Osteoblast (primary cell): Measurements from ENCODE around the gene TMPRSS9. TPM values are rescaled to one million over a fixed set of nuclear protein-coding genes. Genes with fewer than 3 reads are reported as not detected.
A peak's percentile ranks its signal among the peaks of the same experiment; 100 is the strongest.

ENCODE experiments used
- DNase-seq: peaks from one replicate; pipeline ENCODE4 v3.0.0; 2011; ENCODE audit warnings: low spot score, mixed read lengths; ENCODE audit not compliant: insufficient read length; ENCODE audit errors: missing footprints
- H2AFZ ChIP-seq: 2 replicates; pipeline ENCODE4 v1.6.0; 2011; ENCODE audit warnings: mild to moderate bottlenecking, low read length
- H3K27ac ChIP-seq: 2 replicates; pipeline ENCODE4 v1.5.1; 2011; ENCODE audit warnings: mild to moderate bottlenecking, low read depth, low read length, moderate library complexity
- H3K27me3 ChIP-seq: 2 replicates; pipeline ENCODE4 v1.6.0; 2012; ENCODE audit warnings: mild to moderate bottlenecking, control low read depth, inconsistent platforms, low read length, moderate library complexity; ENCODE audit not compliant: insufficient read depth
- H3K36me3 ChIP-seq: 2 replicates; pipeline ENCODE4 v1.5.1; 2011; ENCODE audit warnings: mild to moderate bottlenecking, low read length, control low read depth, moderate library complexity; ENCODE audit not compliant: insufficient read depth
- H3K4me1 ChIP-seq: 2 replicates; pipeline ENCODE4 v1.5.1; 2011; ENCODE audit warnings: mild to moderate bottlenecking, low read length, control low read depth, moderate library complexity; ENCODE audit not compliant: insufficient read depth
- H3K4me2 ChIP-seq: 2 replicates; pipeline ENCODE4 v1.6.0; 2011; ENCODE audit warnings: mild to moderate bottlenecking, low read length; ENCODE audit not compliant: insufficient read depth
- H3K4me3 ChIP-seq: fragments of 200-600 bp; sonication (generic); 3 replicates; pipeline ENCODE4 v1.5.1; 2012; ENCODE audit warnings: mild to moderate bottlenecking, low read length, inconsistent platforms; ENCODE audit not compliant: insufficient read depth
- H3K79me2 ChIP-seq: 2 replicates; pipeline ENCODE4 v1.6.0; 2012; ENCODE audit warnings: mild to moderate bottlenecking, low read length, control low read depth, inconsistent platforms; ENCODE audit not compliant: insufficient read depth
- H3K9me3 ChIP-seq: 2 replicates; pipeline ENCODE4 v1.5.1; 2011; ENCODE audit warnings: low read depth, low read length, control low read depth
- H4K20me1 ChIP-seq: 2 replicates; pipeline ENCODE4 v1.6.0; 2012; ENCODE audit warnings: mild to moderate bottlenecking, low read length, control low read depth; ENCODE audit not compliant: insufficient read depth
- CTCF ChIP-seq: IDR thresholded peaks from 2 replicates; pipeline ENCODE4 v1.5.1; 2011; ENCODE audit warnings: mild to moderate bottlenecking, low read depth, low read length, moderate library complexity; ENCODE audit errors: extremely low read depth
- total RNA-seq: library from RNA; depleted of rRNA; stranded (reverse); fragments of >200 nt; gene quantifications from 2 replicates; pipeline ENCODE4 v1.2.3, GENCODE V29; 2012

Gene TMPRSS9
- total RNA-seq, 1 donor = 1.1 TPM

DNA sequence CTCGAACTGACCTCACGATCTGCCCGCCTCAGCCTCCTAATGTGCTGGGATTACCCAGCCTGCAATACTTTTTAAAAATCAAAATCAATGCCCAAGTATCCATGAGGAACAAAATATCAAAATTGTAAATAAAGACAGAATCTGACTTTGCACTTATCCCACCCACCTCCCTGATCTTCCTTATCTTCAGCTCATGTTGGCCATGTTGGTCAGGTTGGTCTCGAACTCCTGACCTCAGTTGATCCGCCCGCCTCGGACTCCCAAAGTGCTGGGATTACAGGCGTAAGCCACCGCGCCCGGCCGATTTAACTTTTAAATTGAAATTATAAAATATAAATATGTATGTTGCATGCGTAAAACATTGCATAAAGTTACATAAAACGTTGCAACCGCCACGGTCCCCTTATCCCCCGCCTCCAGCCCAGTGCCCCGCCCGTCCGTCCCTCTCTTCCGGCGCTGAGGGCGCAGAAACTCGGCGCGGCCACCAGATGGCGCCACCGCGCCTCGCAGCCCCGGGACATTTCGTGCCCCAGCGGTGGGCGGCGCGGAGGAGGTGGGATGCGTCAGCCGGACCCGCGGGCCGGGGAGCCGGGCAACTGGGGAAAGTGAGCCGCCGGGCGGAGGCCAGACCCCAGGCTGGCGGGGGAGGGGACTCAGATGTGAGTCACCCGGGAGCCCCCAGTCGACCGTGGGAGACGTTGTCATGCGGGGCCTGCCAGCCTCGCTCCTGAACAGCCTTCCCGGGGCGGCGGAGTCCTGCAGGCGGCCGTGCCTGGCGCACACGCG lies 114.4 kb downstream of the TMPRSS9 start:
- TF ChIP-seq CTCF = peak; percentile 76
- H3K4me1 ChIP-seq = peaks cover 24% of the 10 kb centered on the region
- no peaks in the 10 kb centered on the region for H3K9me3 ChIP-seq
- peak overlapping the region; percentile 100 for H3K4me3 ChIP-seq
- H4K20me1 ChIP-seq = peaks cover 29% of the 10 kb centered on the region
- peaks cover 16% of the 10 kb centered on the region for H3K36me3 ChIP-seq
- H3K27ac ChIP-seq = peak overlapping the region; percentile 77
- peaks cover 28% of the 10 kb centered on the region for H3K79me2 ChIP-seq
- peak; percentile 99 for DNase-seq
- H3K27me3 ChIP-seq = no peaks in the 10 kb centered on the region
- H2AFZ ChIP-seq = no peak overlapping the region
- H3K4me2 ChIP-seq = peak overlapping the region; percentile 82

DNA sequence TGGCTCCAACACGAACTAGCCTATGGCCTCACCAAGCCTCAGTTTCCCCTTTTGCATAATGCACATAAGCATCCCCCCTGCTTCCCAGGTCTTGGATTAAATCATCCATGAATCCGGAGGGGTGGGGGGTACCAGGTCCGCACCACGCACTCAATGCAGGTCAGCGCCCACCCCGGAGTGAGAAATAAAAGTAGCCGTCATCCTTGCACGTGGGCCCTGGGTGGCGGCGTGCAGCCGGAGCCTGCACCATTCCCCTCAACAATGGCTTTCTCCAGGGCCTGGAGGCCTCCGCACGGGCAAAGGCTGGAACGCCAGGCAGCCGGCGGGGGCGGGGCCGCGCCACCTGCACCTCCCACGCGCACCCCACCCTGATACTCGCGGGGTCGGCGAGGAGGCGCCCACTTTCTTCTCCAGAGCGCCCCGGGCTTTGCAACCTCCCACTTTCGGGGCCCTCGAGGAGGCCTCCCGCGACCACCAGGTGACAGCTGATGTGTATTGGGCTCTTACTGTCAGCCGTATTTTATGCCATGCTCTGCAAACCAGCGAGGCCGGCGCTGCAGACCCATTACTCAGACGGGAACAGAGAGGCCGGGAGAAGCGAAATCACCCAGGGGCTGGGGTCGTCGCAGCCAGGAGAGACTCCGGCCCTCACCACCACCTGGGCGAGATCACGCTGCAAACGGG lies 115.1 kb downstream of the TMPRSS9 start:
- DNase-seq = peak; percentile 89
- peaks cover 29% of the 10 kb centered on the region for H4K20me1 ChIP-seq
- H3K9me3 ChIP-seq = no peaks in the 10 kb centered on the region
- H3K27me3 ChIP-seq = no peaks in the 10 kb centered on the region
- peaks cover 28% of the 10 kb centered on the region for H3K79me2 ChIP-seq
- peak overlapping the region; percentile 82 for H3K4me2 ChIP-seq
- peak overlapping the region; percentile 77 for H3K27ac ChIP-seq
- H2AFZ ChIP-seq = no peak overlapping the region
- peak overlapping the region; percentile 100 for H3K4me3 ChIP-seq
- H3K4me1 ChIP-seq = peaks cover 20% of the 10 kb centered on the region
- peaks cover 16% of the 10 kb centered on the region for H3K36me3 ChIP-seq
- no peak for TF ChIP-seq CTCF

Other genes starting within 250 kb of the TMPRSS9 start
- gene AP3D1, start 208.7 kb upstream of the TMPRSS9 start, total RNA-seq = 119 and 121 TPM in 2 replicates
- 6.9 and 7.1 TPM in 2 replicates for gene DOT1L, start 196.3 kb upstream of the TMPRSS9 start, total RNA-seq
- 32.1 and 43.4 TPM in 2 replicates for gene PLEKHJ1, start 123.9 kb upstream of the TMPRSS9 start, total RNA-seq
- 27.1 and 27.9 TPM in 2 replicates for gene SF3A2, start 123.4 kb upstream of the TMPRSS9 start, total RNA-seq
- under 0.01 and 0.29 TPM in 2 replicates for gene AMH, start 110.9 kb upstream of the TMPRSS9 start, total RNA-seq
- 0.72 TPM in 1 of 2 replicates, not detected in the other for gene JSRP1, start 103.8 kb upstream of the TMPRSS9 start, total RNA-seq
- gene PEAK3, start 78.1 kb upstream of the TMPRSS9 start, total RNA-seq = under 0.01 TPM in 1 of 2 replicates, not detected in the other
- gene LINGO3, start 52.1 kb upstream of the TMPRSS9 start, total RNA-seq = not detected in 2 replicates
- gene LSM7, start 31.7 kb upstream of the TMPRSS9 start, total RNA-seq = 46.9 and 57.9 TPM in 2 replicates
- gene SPPL2B, start 31.6 kb upstream of the TMPRSS9 start, total RNA-seq = 32.6 and 34.5 TPM in 2 replicates
- 27.7 and 27.9 TPM in 2 replicates for gene TIMM13, start 67.3 kb downstream of the TMPRSS9 start, total RNA-seq
- gene LMNB2, start 96.7 kb downstream of the TMPRSS9 start, total RNA-seq = 24.2 and 24.6 TPM in 2 replicates
- 41.8 and 46.3 TPM in 2 replicates for gene GADD45B, start 115.9 kb downstream of the TMPRSS9 start, total RNA-seq